Inflammatory macrophage treated with lipopolysaccharide for 1 hour (primary cell): Measurements from ENCODE around the gene ADCY10.
"Not testable (repeated sequence)": the region's sequence is repeated elsewhere in the genome, so short reads cannot be mapped to it uniquely, and the experiment has no call there.

Experiments
- DNase-seq, 2 donors: peaks; one replicate each; pipeline ENCODE4 v3.0.0-alpha.2; 2020 to 2022

ADCY10 gene

DNA sequence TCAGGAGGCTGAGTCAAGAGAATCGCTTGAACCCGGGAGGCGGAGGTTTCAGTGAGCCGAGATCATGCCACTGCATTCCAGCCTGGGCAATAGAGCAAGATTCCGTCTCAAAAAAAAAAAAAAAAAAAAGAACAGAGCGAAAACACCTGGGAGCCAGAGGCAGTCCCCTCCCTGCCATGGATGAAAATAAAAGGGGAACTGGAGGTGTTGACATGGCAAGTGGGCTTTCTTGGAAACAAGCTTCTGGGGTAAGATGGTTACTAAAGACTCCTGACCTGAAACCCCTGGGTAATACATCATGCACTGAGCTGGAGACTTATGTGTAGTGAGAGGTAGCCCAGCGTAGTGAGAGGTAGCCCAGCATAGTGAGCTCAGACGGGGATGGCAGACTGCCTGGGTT, 31.6 kb downstream of the ADCY10 start:
- no peak for DNase-seq

DNA sequence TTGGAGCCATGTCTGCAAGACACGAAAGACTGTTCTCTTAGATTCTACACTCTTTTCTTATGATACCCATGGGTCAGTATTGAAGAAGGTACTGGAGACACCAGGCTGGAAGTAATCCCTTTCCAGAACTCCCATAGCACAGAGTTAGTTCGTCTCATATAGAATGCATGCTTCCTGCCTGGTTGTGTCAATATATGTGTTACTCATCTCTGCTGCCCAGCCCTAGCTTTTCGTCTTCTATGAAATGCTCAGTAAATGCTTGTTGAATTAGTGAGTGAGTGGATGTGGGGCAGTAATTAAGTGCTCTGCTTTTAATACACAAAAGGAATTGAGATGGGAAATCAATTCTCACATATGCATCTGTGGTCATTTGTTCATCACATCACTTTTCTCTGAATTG, 32.1 kb downstream of the ADCY10 start:
- DNase-seq: no peak

- no peak for DNase-seq
Observed at GRCh38 chr1:167881069-167881468, 32.9 kb downstream of the ADCY10 start.

DNA sequence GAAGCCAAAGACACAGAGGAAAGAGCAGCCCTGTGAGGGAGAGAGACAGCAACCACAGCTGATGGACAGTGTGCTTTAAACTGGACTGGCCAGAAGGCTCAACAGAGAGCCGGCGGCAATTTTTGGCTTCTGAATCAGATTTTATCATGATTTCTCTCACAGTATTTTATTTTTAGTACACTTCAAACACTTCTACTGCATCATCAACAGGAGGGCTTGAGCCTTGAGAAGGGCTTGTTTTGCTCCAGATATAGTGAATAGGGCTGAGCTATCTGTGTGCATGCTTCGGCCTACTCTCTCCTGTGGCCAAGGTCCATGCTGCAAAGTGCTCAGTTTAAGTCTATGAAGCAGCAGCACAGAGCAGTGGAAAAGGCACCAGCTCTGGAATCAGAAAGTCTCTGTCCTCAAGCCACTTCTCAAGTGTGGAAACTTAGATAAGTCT, 33.3 kb downstream of the ADCY10 start:
- no peak for DNase-seq

GRCh38 chr1:167879508-167879907, 34.4 kb downstream of the ADCY10 start:
- no peak for DNase-seq

DNA sequence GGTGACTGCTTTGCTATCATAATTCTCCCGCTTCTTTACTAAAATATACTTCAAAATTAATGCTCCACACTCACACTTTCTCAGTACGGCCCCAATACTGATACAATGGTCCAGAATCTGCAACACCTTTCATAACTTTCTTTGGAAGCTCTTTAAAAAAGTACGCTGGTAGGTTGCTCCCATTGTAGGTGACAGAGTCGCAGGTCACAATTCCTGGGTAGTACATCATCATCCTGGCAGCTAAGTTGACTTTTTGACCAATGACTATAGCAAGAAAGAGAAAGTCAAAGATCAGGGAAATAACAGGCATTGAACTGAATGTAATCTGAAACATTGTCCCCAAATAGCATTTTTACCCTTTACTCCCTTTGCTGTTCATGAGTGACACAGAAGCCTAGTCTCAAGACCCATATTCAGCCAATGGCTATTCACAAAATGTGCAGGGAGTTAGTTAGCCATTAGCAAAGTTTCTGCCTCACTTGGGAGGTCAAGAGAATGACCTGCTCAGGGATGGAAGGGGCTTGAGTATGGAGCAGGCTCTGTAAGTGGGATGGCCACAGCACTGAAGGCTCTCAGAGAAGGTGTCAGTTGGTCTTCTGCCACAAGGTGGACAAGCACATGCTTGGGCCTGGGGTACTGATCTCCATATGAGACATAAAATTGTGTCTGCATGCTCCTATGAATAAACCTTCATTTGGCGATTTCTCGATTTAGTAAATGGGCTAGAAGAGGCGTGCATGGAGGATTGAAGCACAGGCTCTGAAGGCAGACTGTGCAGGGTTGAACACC, 35.4 kb downstream of the ADCY10 start:
- DNase-seq: no peak

DNA sequence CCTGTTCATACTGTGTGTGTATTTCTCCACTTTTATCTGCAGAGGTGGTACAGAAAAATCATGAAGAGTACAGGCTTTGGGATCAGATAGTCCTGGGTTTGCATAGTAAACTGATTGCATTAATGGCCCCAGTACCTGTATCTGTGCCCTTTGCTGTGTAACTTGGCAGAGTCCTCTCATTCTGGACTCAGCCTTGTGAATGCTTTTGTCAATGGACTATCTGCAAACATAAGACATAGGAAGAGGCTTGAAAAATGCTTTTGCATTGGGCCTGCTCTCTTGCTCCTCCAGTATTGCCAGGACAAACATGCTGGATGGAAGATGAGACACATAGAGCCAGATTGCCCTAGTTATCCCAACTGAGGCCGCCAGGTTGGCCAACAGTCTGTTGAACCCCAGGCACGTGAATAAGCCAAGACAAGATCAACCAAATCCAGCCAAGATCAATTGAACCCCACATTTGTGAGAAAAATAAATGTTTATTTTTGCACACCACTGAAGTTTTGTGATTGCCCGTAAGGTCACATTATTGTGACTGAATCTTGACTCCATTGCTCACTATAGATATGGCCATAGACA, 37.2 kb downstream of the ADCY10 start:
- DNase-seq: no peak

GRCh38 chr1:167871331-167871730, 42.6 kb downstream of the ADCY10 start:
- no peak for DNase-seq

DNA sequence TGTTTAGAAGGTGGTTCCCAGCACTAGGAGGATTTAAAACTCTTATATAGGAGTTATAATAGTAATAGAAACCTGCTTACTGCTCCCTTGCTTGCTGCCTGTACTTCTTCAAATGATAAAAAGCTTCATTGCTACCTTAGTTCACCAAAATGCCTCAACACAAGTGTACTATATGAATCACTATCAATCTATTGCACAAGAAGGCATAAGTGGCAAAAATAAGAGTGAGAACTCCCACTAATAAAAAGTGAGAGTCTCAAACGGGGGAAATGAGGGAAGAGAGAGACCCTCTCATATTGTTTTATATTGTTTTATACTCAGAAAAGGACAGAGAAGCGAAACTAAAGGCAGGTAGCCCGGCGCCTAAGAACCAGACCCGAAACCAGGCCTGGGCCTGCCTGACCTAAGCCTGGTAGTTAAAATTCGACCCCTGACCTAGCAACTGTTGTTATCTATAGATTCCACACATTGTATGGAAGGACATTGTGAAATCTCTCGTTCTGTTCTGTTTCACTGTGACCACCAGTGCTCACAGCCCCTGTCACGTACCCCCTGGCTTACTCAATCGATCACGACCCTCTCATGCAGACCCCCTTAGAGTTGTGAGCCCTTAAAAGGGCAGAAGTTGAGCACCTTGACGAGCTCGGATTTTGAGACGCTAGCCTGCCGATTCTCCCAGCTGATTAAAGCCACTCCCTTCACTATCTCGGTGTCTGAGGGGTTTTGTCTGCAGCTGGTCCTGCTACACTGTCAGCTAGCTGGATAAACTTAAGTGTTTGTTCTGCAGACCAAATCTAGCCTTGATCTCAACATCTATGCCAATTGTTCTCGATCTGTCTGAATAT, 44.6 kb downstream of the ADCY10 start:
- DNase-seq: not testable (repeated sequence)

DNA sequence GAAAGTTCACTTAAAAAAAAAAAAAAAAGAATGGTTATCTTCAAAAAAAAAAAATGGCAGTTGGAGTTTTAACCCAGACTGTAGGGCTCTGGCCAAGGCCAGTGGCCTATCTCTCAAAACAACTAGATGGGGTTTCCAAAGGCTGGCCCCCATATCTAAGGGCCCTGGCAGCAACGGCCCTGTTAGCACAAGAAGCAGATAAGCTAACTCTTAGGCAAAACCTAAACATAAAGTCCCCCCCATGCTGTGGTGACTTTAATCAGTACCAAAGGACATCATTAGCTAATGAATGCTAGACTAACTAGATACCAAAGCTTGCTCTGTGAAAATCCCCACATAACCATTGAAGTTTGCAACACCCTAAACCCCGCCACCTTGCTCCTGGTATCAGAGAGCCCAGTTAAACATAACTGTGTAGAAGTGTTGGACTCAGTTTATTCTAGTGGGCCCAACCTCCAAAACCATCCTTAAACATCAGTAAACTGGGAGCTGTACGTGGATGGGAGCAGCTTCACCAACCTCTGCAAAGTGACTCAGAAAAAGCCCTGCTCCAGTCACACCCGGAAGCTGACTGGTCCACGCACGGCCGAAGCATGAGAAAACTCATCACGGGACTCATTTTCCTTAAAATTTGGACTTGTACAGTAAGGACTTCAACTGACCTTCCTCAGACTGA, 47.1 kb downstream of the ADCY10 start:
- DNase-seq: not testable (repeated sequence)

GRCh38 chr1:167866326-167866725, 47.6 kb downstream of the ADCY10 start:
- not testable (repeated sequence) for DNase-seq

- not testable (repeated sequence) for DNase-seq
Observed at GRCh38 chr1:167865804-167866308, 48.1 kb downstream of the ADCY10 start.

GRCh38 chr1:167865193-167865592, 48.7 kb downstream of the ADCY10 start:
- not testable (repeated sequence) for DNase-seq

DNA sequence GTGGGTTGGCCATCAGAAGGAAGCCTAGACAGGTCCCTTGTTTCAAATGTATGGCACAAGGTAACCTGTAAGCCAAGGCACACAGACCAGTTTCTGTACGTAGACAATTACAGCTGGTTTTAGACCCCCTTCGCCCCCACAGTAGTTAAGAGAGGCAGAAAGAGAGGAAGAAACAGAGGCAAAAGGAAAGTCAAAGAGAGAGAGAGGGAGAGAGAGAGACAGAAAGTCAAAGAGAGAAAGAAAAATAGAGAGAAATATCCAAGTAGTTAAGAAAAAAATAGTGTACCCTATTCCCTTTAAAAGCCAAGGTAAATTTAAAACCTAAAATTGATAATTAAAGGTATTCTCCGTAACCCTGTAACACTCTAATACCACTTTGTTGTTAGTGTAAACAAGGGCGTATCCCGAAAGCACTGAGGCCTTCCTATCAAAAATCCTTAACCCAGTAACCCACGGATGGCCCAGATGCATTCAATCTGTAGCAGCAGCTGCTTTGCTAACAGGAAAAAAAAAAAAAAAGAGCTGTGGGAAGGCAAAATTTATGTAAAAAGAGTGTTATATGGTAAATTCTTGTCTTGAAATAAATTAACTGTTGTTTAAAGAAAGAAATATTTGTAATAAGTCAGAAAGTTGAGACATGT, 49.4 kb downstream of the ADCY10 start:
- DNase-seq: no peak

GRCh38 chr1:167863921-167864279, 50.0 kb downstream of the ADCY10 start:
- DNase-seq: no peak

DNA sequence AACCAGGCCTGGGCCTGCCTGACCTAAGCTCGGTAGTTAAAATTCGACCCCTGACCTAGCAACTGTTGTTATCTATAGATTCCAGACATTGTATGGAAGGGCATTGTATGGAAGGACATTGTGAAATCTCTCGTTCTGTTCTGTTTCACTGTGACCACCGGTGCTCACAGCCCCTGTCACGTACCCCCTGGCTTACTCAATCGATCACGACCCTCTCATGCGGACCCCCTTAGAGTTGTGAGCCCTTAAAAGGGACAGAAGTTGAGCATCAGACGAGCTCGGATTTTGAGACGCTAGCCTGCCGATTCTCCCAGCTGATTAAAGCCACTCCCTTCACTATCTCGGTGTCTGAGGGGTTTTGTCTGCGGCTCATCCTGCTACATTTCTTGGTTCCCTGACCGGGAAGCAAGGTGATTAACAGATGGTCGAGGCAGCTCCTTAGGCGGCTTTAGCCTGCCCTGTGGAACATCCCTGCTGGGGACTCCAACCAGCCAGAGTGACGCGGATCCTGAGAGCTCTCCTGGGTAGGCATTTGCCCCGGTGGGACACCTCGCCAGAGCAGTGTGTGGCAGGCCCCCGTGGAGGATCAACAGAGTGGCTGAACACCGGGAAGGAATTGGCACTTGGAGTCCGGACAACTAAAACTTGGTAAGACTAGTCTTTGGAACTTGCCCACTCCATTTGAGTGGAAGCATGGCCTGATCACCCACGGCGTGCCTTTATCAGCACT, 50.6 kb downstream of the ADCY10 start:
- not testable (repeated sequence) for DNase-seq

- no peak for DNase-seq
Observed at GRCh38 chr1:167862432-167863076, 51.4 kb downstream of the ADCY10 start.

DNA sequence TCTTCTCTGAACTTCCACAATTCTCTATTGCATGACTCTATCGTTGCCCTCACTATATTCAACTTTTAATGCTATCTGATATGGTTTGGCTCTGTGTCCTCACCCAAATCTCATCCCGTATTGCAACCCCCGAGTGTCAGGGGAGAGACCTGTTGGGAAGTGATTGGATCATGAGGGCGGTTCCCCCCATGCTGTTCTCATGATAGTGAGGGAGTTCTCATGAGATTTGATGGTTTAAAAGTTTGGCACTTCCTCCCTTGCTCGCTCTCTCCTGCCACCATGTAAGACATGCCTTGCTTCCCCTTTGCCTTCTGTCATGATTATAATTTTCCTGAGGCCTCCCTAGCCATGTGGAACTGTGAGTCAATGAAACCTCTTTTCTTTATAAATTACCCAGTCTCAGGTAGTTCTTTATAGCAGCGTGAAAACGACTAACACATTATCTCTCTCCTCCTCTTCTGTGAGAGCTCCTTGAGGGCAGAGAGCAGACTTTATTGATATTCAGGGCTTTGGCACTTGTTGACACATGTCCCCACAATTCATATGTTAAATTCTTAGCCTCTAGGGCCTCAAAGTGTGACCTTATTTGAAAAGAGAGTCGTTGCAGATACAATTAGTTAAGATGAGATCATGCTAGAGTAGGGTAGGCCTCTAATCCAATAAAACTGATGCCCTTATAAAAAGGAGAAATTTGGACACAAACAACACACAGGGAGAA, 52.1 kb downstream of the ADCY10 start:
- no peak for DNase-seq

GRCh38 chr1:167860231-167860923, 53.6 kb downstream of the ADCY10 start:
- no peak for DNase-seq
